Omental fat pad (tissue), 4 donors: ENCODE data around the gene CCDC197. TPM values are rescaled to one million over a fixed set of nuclear protein-coding genes. Genes with fewer than 3 reads are reported as not detected.

Experiments
- ATAC-seq: fragments of 150-250 bp; one replicate; pipeline ENCODE4 v1.9.1; 2016; ENCODE audit warnings: mild to moderate bottlenecking, moderate library complexity; ENCODE audit not compliant: low FRiP score
- DNase-seq: peaks from one replicate; pipeline ENCODE4 v3.0.0-alpha.2; 2019; ENCODE audit warnings: low spot score
- CTCF ChIP-seq, 3 donors: fragments of 450-650 bp; IDR thresholded peaks; one replicate each; pipeline ENCODE4 v1.5.1; 2016 to 2017; ENCODE audit warnings: antibody characterized with exemption in 3 of 3, mild to moderate bottlenecking in 3 of 3, moderate library complexity in 2 of 3
- total RNA-seq, 4 donors: library from RNA; depleted of rRNA; stranded (reverse); fragments of >200 nt; gene quantifications; one replicate each; pipeline ENCODE4 v1.1.0, GENCODE V29; 2016

CCDC197 gene
- total RNA-seq, 4 donors from 2014 or later: not detected

GRCh38 chr14:94018308-94018707, 21.2 kb downstream of the CCDC197 start:
- no peak for TF ChIP-seq CTCF (IDR thresholded peaks at IDR 0.05)
- no peak for DNase-seq
- ATAC-seq: no peak

- TF ChIP-seq CTCF (IDR thresholded peaks at IDR 0.05): no peak
- no peak for ATAC-seq
- no peak for DNase-seq
Observed at GRCh38 chr14:94019329-94019728, 22.2 kb downstream of the CCDC197 start.

- no peak for DNase-seq
- no peak for TF ChIP-seq CTCF (IDR thresholded peaks at IDR 0.05)
- no peak for ATAC-seq
Observed at GRCh38 chr14:94020267-94020666, 23.2 kb downstream of the CCDC197 start.

- no peak for TF ChIP-seq CTCF (IDR thresholded peaks at IDR 0.05)
- DNase-seq (no peak), ATAC-seq (no peak)
Observed at GRCh38 chr14:94021001-94021400, 23.9 kb downstream of the CCDC197 start.

- no peak for TF ChIP-seq CTCF (IDR thresholded peaks at IDR 0.05)
- no peak for ATAC-seq
- DNase-seq: no peak
Observed at GRCh38 chr14:94021416-94022157, 24.5 kb downstream of the CCDC197 start.

- no peak for TF ChIP-seq CTCF (IDR thresholded peaks at IDR 0.05)
- ATAC-seq: no peak
- DNase-seq: no peak
Observed at GRCh38 chr14:94022532-94023411, 25.7 kb downstream of the CCDC197 start.
